HG03457 (cell line): ENCODE results near the gene CCNQ.

Source experiments
- ATAC-seq: cut with Tn5 transposase; IDR thresholded peaks from one replicate; pipeline ENCODE4 v1.9.1; 2021; ENCODE audit warnings: moderate number of reproducible peaks; ENCODE audit not compliant: unreplicated experiment

The CCNQ gene

GRCh38 chrX:153598541-153599191 lies at the start of gene CCNQ:
Gene CCNQ (minus strand): TSS chrX:153599139. CDS start chrX:153599073, 66 bp downstream.
- ATAC-seq, result peak; percentile 34

DNA sequence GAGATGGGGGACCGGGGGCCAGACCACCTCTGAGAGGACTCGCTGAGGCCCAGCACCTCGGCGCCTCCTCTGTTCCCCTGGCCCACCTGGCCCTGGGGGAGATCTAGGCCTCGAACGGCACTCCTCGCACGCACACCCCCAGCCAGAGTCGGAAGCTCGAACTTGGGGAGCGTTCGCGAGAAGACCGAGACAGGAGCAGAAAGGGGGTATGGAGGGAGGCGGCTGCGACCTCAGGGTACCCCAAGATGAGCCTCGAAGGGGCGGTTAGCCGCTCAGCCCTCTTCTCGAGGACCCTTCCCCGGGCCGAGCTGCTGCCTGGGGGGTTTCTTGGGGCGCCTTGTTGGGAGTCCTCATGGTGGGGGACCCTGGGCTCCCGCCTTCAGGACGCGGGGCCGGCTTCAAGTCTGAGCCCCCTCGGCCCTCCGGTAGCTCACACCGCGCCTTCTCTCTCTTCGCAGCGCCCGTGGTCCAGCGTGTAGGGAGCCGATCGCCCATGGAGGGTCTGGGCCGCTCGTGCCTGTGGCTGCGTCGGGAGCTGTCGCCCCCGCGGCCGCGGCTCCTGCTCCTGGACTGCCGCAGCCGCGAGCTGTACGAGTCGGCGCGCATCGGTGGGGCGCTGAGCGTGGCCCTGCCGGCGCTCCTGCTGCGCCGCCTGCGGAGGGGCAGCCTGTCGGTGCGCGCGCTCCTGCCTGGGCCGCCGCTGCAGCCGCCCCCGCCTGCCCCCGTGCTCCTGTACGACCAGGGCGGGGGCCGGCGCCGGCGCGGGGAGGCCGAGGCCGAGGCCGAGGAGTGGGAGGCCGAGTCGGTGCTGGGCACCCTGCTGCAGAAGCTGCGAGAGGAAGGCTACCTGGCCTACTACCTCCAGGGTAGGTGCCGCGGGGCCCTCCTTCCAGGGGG lies 48.8 kb upstream of the CCNQ start:
- no peak for ATAC-seq

DNA sequence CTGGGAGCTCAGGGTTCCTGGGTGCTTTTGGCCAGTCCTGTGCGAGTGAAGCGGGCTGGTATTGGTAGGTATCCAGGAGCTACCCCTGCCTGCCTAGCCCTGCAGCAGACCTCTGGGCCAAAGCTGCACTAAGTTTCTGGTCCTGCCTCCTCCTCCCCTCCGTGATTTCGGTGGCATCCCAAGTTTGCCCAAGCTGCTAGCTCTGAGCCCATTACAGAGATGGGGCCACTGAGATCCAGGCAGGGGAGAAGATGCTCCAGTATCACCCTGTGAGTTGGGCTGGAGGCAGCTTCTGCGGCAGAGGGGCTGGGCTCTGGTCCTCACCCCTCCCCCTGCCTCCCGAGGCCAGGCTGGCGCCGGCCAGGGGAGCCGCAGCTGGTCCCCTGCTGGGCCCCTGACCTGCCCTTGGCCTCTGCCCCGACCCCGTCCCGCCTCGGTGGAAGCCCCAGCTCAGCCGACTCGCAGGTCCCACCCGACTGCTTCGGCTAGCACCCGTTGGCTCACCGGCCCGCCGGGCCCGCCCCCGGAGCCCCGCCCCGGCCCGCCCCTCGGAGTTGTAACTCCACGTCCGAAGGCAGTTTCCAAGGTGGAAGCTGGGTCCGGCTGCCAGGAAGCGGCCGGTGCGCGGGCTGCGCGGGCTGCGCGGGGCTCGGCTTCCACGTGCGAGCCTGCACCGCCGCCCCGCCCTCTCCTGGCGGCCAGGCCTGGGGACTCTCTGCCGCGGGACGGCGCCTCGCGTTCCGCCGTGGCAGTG lies 47.9 kb upstream of the CCNQ start, which contains the start of gene DUSP9:
Gene DUSP9, plus strand, starts transcription at position 584 of the 754 bp plus-strand sequence. CDS start 751 bp downstream, outside the sequence.
- no peak for ATAC-seq

DNA sequence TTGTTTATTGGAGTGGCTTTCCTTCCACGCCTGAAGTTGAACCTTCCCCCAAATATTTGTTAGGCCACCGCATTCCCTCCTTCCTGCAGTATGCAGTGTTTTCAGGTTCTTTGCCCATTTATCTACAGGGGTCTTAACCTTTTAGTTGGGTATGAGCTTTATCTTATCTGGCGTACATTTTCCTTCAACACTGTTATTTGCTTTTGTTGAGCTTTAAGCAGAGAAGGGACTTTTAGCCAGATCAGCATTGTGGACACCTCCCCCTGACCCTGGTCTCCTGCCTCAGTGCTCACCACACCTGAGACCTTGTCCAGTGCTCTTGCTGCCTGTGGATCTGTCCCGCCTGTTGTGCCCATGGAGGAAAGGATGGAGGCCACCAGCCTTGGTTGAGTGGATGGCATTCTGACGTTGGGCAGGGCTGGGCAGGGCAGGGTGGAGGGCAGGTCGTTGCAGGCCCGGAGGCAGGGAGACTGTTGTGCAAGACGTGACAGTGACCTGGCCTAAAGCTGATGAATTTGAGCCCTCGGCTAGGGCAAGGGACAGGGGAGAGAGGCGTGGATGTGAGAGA lies 47.1 kb upstream of the CCNQ start:
- no peak for ATAC-seq

GRCh38 chrX:153645151-153645550 lies 46.2 kb upstream of the CCNQ start:
- ATAC-seq, result no peak

- no peak for ATAC-seq
Observed at GRCh38 chrX:153644356-153645125, 45.6 kb upstream of the CCNQ start.

DNA sequence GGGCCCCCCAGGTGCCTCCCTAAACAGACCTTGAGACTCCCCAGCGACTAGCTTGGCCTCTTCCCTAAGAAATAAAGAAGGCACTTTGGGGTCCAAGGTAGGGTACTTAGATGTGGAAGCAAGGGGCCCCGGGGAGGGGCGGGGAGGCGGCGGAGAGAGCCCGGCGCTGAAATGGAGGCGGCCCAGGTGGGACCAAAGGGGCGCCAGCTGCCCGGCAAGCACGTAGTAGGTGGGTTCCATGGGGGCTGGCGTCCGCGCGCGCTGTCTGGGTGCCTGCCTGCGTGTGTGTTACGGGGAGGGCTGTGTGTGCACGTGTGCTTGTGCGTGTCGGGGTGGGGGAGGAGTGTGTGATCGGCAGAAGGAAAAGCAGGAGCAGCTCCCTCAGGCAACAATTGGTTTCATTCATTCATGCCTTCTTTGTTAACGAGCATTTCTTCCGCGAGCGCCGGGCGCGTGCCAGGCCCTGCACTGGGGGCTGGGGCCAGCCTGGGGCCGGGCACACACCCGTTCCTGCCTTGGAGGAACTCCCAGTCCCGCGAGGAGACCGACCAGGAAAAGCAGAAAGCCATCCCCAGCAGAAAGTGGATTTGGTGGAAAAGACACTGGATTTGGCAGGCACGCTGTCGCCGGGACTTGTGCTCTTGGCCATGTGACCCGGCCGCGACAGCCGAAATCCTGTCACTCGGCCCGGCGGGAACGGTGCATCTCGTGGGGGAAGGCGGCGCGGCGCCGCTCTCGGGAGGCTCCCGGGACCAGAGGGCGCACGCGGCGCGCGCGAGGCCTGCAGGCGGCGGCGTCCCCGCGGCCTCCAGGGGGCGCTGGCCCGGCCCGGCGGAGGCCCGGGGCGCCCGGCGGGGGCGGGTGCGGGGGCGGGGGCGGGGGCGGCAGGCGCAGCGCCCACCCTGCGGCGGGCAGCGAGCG lies 44.8 kb upstream of the CCNQ start:
- ATAC-seq, result no peak

- ATAC-seq, result no peak
Observed at GRCh38 chrX:153642655-153643430, 43.9 kb upstream of the CCNQ start.

GRCh38 chrX:153642051-153642654 lies 43.2 kb upstream of the CCNQ start:
- no peak for ATAC-seq

DNA sequence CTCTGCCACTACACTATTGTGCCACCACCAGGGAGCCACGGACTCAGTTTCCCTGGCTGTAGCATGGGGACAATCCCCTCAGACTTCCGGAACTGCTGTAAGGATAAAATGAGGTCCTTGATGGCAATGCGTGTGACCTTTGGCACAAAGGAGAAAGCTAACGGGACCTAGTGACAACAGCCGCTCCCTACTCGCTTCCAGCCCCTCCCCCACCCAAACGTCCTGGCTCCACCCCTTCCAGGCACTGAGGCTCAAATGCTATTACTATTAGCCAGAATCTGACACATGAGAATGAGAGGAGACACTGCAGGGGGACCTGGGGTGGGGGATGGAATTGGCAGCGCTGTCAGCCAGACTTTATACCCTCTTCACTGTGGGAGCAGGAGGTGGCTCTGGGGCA lies 42.7 kb upstream of the CCNQ start:
- ATAC-seq, result no peak

DNA sequence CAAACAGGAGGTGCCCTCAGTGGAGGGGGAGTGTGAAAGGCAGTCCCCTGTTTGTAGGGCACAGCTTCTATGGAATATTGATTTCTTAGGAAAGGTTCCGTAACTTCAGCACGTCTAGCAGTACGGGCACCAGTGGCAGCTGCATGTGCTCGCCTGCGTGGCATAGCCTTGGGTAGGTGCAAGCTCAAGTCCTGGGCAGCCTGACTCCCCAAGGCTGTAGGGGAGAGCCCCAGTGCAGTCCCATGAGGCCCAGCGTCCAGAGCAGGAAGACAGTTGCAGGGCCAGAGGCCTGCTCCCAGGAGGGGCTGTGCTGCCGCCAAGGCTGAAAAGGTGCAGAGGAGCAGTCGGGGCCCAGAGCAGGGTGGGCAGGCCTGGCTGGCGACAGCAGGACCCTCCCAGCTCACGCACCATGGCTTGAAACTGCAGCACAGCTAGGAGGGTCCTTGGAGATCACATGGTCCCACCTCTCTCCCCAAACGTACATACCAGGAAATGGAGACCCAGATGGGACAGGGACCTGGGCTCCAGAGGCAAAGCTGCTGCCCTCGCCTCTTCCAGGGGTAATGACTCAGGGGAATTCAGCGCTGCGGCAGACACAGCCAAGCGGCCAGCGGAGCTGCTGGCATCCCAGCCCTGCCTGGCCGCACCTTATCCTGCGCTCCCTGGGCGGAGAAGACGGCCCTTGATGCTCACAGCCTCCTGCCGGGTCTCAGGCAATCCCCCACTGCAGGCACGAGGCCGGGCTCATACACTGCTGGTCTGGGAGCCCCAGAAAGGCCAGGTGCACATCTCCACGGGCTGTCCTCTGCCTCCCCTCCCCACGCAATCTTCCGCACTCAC lies 42.0 kb upstream of the CCNQ start:
- ATAC-seq, result no peak

- ATAC-seq, result no peak
Observed at GRCh38 chrX:153640045-153640686, 41.2 kb upstream of the CCNQ start.

- no peak for ATAC-seq
Observed at GRCh38 chrX:153639177-153640044, 40.5 kb upstream of the CCNQ start.

GRCh38 chrX:153638436-153639176 lies 39.7 kb upstream of the CCNQ start:
- ATAC-seq, result no peak

DNA sequence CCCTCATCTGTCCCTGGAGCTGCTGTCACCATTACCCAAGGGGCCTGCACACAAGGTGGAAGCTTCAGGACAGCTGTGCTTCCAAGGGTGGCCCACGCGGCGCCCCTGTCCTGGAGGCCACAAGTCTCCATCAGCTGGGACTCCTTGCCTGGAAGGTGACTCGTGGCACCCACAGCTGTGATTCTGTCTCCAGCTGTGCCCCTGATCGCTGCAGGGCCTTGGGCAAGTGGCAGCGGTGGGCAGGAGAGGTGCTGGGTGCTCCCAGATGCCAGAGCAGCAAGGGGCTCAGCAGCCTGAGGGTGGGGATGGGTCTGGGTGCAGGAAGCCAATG lies 39.1 kb upstream of the CCNQ start:
- no peak for ATAC-seq
